Urinary bladder (tissue), 4 donors: ENCODE results near the gene TTC17. TPM values are rescaled to one million over a fixed set of nuclear protein-coding genes. Genes with fewer than 3 reads are reported as not detected.

ENCODE experiments used
- DNase-seq: peaks from one replicate; pipeline ENCODE4 v3.0.0-alpha.2; 2015; ENCODE audit errors: extremely low spot score
- H3K27ac ChIP-seq: one replicate; pipeline ENCODE4 v1.5.1; 2013; ENCODE audit warnings: low read depth, mild to moderate bottlenecking, moderate library complexity
- H3K36me3 ChIP-seq: one replicate; pipeline ENCODE4 v1.6.1; 2013; ENCODE audit warnings: mild to moderate bottlenecking, moderate library complexity; ENCODE audit not compliant: insufficient read depth
- H3K4me1 ChIP-seq: one replicate; pipeline ENCODE4 v1.6.1; 2013; ENCODE audit warnings: mild to moderate bottlenecking, moderate library complexity; ENCODE audit not compliant: insufficient read depth
- H3K4me3 ChIP-seq: one replicate; pipeline ENCODE4 v1.5.1; 2013; ENCODE audit warnings: low read depth, low read length
- WGBS: extraction: QIAGEN DNeasy Blood & Tissue Kit; methylation state at CpG from one replicate; pipeline ENCODE4 v1.1.7; 2013; 5-methylcytosine and 5-hydroxymethylcytosine counted together
- polyA plus RNA-seq: library from polyadenylated mRNA; stranded (reverse); fragments of 200-250 nt; gene quantifications from one replicate; pipeline ENCODE4 v1.2.3, GENCODE V29; 2013
- small RNA-seq: library from RNA; depleted of rRNA; stranded (forward); fragments of <200 nt; gene quantifications from one replicate; pipeline ENCODE3, GENCODE V24; 2014
- total RNA-seq: library from RNA; depleted of rRNA; stranded (reverse); fragments of >200 nt; gene quantifications from one replicate; pipeline ENCODE4 v1.2.3, GENCODE V29; 2014
- donor health status: healthy with polysubstance abuse.
- donor health status: healthy.

Gene TTC17
- total and polyA plus RNA-seq, 2 donors, result 33.7 to 222 TPM

DNA sequence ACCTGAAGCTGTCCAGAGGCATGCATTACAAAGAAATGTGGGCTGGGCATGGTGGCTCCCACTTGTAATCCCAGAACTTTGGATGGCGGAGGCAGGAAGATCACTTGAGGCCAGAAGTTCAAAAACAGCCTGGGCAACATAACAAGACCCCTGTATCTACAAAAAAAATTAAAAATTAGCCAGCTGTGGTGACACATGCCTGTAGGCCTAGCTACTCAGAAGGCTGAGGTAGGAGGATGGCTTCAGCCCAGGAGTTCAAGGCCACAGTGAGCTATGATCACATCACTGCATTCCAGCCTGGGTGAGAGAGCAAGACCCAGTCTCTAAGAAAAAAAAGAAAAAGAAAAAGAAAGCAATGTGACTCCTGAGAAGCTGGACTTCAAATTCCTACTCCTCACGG, 183.3 kb downstream of the TTC17 start:
- DNase-seq, result no peak
- 85% methylated on average over 2 of the region's 2 CpGs for WGBS

DNA sequence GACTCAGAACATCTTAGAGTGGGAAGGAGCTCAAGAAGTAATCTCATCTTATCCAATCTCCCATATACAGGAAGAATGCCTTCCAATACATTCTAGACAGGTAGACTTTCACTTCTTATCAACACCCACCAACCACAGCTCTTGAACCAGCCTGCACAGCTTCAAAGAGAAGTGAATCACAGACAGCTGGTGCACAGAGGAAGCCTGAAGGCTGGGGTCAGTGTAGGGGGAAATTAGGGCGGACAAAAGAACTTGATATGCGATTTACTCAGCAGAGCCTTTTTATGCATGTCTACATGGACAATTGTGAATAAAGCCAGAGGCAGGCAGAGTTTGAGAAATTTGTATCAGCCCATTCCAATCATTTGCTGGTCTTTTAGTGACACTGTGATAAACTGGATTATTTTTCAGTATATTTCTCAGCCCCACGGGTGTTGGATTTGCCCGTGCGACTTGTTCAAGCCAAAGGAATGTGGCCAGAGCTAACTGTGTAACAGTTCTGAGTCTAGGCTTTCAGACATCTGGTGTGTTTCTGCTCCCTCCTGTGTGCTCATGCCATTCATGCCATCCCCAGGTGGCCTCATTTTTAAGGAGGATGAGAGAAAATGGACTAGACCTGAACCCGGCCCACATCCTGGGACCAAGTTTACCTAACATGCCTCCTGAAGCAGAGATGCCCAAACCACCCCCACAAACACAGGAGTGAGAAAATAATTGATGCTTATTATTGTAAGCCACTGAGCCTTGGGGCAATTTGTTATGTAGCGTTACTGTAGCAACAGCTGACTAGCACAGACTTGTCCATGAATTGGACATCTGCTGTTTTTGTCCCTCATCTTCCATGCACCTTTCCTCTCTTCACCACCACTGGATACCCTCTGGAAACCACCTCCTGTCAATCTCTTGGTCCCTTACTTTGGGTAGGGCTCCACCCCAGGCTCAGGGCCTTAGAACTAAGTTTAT, 184.3 kb downstream of the TTC17 start:
- H3K27ac ChIP-seq, result no peak overlapping the region
- H3K36me3 ChIP-seq, result no peaks in the 10 kb centered on the region
- 67% methylated on average over 7 of the region's 7 CpGs for WGBS
- no peaks in the 10 kb centered on the region for H3K4me1 ChIP-seq
- no peak overlapping the region for H3K4me3 ChIP-seq
- DNase-seq, result no peak

More for the DNA sequence above, 183.3 kb downstream of the TTC17 start:
- Histone ChIP-seq H3K4me1 (no peaks in the 10 kb centered on the region), H3K4me3 (no peak overlapping the region), H3K27ac (no peak overlapping the region), H3K36me3 (no peaks in the 10 kb centered on the region)

Small RNA genes lying within 50 kb of the gene (small RNA-seq; reads per million reads assigned to genes)
- gene RF00019, result not detected
- gene RN7SKP287, result not detected

Other genes starting within 250 kb of the TTC17 start
- gene API5, start 46.9 kb upstream of the TTC17 start, total RNA-seq, result 78.4 TPM
- 55.8 TPM for gene API5, start 46.9 kb upstream of the TTC17 start, polyA plus RNA-seq